ENCODE measurements around the gene SCAMP1. TPM values are rescaled to one million over a fixed set of nuclear protein-coding genes. Genes with fewer than 3 reads are reported as not detected.

Gene SCAMP1
- polyA plus RNA-seq, 1 of the 3 experiments (the other 2 are of a cell fraction): 11.5 TPM

DNA sequence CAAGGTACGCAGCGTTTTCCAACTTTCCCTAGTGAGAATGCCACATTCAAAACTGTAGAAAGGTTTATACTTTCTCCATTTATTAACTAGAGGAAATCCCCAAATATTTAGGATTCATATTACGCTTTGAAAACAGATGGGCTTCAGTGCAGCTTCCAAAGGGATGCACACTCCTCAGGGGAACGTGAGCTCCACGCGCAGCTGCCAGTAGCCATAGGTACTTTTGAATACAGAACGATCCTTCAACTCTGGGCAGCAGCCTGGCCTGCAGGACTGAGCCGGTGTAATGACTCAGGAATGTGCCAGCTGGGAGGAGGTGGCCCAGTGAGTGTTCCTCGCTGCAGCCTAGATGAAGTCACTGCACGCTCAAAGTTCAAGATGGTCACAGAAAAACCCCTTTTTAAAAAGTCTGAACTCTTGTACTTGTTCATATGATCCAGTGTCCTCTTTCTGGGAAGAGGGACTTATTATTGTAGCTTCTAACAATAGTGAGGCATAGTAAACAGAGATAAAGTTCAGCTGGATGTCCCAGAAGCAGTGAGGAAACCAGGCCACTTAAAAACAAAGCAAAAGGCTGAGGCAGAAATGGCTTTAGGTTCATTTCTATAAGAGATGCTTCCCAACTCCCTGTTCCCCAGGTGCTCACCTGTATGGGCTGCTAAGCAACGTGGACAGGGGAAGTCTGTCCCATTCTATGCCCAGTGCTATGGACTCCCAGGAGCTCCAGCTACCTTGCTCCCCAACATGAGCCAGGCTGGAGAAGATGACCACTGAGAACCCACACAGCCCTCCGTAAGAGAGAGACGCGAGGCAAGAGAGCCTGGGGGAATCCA is 158.2 kb downstream of the SCAMP1 start:
- no peak overlapping the region for H3K4me3 ChIP-seq (ENCODE audit: low read depth in 2 of 2, low read length in 1 of 2)
- ChIA-PET POLR2A (no interaction called here), CTCF (interaction anchor here (3.2 kb wide), 1 partner anchor 15 kb away, joined by 9 read pairs; no protein-coding TSS in a partner anchor)
- TF ChIP-seq EP300 (IDR thresholded peaks at IDR 0.05; ENCODE audit: borderline replicate concordance in 1 of 2, low read depth in 1 of 2, low read length in 1 of 2) (0 out of 4 replicates have a peak, but pooled peaks of 1 of the 2 experiments have one; percentile 27), FOXJ3 (CRISPR knock-in tag; IDR thresholded peaks at IDR 0.05) (no peak), FOXM1 (IDR thresholded peaks at IDR 0.05; ENCODE audit: low read depth) (no peak), TEAD4 (IDR thresholded peaks at IDR 0.05; ENCODE audit: borderline replicate concordance, insufficient read depth) (no peak), POLR2AphosphoS5 (IDR thresholded peaks at IDR 0.05; ENCODE audit: low read depth, low read length) (no peak), YY1 (IDR thresholded peaks at IDR 0.05; ENCODE audit: low read depth) (no peak), GATA2 (CRISPR knock-in tag; IDR thresholded peaks at IDR 0.05) (no peak), RAD21 (IDR thresholded peaks at IDR 0.05; ENCODE audit: low read length) (no peak), ELF1 (IDR thresholded peaks at IDR 0.05) (no peak), NFIC (IDR thresholded peaks at IDR 0.05; ENCODE audit: borderline replicate concordance) (peak; percentile 41; the same call in 1 of the 2 replicates), MEF2A (IDR thresholded peaks at IDR 0.05; ENCODE audit: borderline replicate concordance, low read depth) (no peak), CHD2 (IDR thresholded peaks at IDR 0.05; ENCODE audit: low read length, partially characterized antibody) (no peak), MXI1 (IDR thresholded peaks at IDR 0.05; ENCODE audit: low read depth, low read length) (no peak), EZH2phosphoT487 (IDR thresholded peaks at IDR 0.05; ENCODE audit: borderline replicate concordance, low read depth) (no peak), RFX5 (IDR thresholded peaks at IDR 0.05; ENCODE audit: low read length) (no peak), GABPA (IDR thresholded peaks at IDR 0.05; ENCODE audit: low read depth) (no peak), TAF1 (IDR thresholded peaks at IDR 0.05; ENCODE audit: borderline replicate concordance, low read depth, low read length) (no peak), SIN3A (IDR thresholded peaks at IDR 0.05; ENCODE audit: borderline replicate concordance, low read depth, low read length) (no peak), RXRA (IDR thresholded peaks at IDR 0.05; ENCODE audit: borderline replicate concordance, low read depth) (peak; percentile 52; the same call in 1 of the 2 replicates), SMC3 (IDR thresholded peaks at IDR 0.05; ENCODE audit: low read depth, low read length) (no peak), NRF1 (IDR thresholded peaks at IDR 0.05; ENCODE audit: low read depth, low read length) (no peak)
- TF ChIP-seq, protein P1, sequence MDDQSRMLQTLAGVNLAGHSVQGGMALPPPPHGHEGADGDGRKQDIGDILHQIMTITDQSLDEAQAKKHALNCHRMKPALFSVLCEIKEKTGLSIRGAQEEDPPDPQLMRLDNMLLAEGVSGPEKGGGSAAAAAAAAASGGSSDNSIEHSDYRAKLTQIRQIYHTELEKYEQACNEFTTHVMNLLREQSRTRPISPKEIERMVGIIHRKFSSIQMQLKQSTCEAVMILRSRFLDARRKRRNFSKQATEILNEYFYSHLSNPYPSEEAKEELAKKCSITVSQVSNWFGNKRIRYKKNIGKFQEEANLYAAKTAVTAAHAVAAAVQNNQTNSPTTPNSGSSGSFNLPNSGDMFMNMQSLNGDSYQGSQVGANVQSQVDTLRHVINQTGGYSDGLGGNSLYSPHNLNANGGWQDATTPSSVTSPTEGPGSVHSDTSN (IDR thresholded peaks at IDR 0.05): peak; percentile 73
- TF ChIP-seq, protein P2, sequence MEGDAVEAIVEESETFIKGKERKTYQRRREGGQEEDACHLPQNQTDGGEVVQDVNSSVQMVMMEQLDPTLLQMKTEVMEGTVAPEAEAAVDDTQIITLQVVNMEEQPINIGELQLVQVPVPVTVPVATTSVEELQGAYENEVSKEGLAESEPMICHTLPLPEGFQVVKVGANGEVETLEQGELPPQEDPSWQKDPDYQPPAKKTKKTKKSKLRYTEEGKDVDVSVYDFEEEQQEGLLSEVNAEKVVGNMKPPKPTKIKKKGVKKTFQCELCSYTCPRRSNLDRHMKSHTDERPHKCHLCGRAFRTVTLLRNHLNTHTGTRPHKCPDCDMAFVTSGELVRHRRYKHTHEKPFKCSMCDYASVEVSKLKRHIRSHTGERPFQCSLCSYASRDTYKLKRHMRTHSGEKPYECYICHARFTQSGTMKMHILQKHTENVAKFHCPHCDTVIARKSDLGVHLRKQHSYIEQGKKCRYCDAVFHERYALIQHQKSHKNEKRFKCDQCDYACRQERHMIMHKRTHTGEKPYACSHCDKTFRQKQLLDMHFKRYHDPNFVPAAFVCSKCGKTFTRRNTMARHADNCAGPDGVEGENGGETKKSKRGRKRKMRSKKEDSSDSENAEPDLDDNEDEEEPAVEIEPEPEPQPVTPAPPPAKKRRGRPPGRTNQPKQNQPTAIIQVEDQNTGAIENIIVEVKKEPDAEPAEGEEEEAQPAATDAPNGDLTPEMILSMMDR (IDR thresholded peaks at IDR 0.05): no peak
- TF ChIP-seq, protein P3, sequence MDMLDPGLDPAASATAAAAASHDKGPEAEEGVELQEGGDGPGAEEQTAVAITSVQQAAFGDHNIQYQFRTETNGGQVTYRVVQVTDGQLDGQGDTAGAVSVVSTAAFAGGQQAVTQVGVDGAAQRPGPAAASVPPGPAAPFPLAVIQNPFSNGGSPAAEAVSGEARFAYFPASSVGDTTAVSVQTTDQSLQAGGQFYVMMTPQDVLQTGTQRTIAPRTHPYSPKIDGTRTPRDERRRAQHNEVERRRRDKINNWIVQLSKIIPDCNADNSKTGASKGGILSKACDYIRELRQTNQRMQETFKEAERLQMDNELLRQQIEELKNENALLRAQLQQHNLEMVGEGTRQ (IDR thresholded peaks at IDR 0.05; ENCODE audit: borderline replicate concordance, low read depth, low read length): no peak
- TF ChIP-seq, protein P4, sequence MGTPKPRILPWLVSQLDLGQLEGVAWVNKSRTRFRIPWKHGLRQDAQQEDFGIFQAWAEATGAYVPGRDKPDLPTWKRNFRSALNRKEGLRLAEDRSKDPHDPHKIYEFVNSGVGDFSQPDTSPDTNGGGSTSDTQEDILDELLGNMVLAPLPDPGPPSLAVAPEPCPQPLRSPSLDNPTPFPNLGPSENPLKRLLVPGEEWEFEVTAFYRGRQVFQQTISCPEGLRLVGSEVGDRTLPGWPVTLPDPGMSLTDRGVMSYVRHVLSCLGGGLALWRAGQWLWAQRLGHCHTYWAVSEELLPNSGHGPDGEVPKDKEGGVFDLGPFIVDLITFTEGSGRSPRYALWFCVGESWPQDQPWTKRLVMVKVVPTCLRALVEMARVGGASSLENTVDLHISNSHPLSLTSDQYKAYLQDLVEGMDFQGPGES (IDR thresholded peaks at IDR 0.05; ENCODE audit: low read depth, low read length): no peak
- TF ChIP-seq, protein P5, sequence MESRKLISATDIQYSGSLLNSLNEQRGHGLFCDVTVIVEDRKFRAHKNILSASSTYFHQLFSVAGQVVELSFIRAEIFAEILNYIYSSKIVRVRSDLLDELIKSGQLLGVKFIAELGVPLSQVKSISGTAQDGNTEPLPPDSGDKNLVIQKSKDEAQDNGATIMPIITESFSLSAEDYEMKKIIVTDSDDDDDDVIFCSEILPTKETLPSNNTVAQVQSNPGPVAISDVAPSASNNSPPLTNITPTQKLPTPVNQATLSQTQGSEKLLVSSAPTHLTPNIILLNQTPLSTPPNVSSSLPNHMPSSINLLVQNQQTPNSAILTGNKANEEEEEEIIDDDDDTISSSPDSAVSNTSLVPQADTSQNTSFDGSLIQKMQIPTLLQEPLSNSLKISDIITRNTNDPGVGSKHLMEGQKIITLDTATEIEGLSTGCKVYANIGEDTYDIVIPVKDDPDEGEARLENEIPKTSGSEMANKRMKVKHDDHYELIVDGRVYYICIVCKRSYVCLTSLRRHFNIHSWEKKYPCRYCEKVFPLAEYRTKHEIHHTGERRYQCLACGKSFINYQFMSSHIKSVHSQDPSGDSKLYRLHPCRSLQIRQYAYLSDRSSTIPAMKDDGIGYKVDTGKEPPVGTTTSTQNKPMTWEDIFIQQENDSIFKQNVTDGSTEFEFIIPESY (IDR thresholded peaks at IDR 0.05; ENCODE audit: borderline replicate concordance, low read depth): no peak

More for the DNA sequence above, 158.2 kb downstream of the SCAMP1 start:
- Histone ChIP-seq H3K27me3 (ENCODE audit: insufficient read depth) (no peaks in the 10 kb centered on the region), H3F3A (replicated peaks; ENCODE audit: insufficient read depth) (peaks cover 13% of the 10 kb centered on the region), H3K4me2 (peak overlapping the region; percentile 39), H3K4me1 (ENCODE audit: control insufficient read depth in 1 of 2, insufficient read depth in 2 of 2, low read depth in 1 of 2, low read length in 1 of 2) (peaks cover 10 to 17% of the 10 kb centered on the region in 2 experiments; a peak in 3 of 4 replicates), H3K27ac (ENCODE audit: low read depth in 2 of 2, low read length in 1 of 2) (peak overlapping the region; percentile 60 to 96; a peak in 3 of 4 replicates), H3K79me2 (ENCODE audit: insufficient read depth) (peaks cover 96% of the 10 kb centered on the region), H3K36me3 (replicated peaks in 1 of 2; ENCODE audit: control insufficient read depth in 1 of 2, insufficient read depth in 2 of 2, low read length in 1 of 2) (peaks cover 0 to 19% of the 10 kb centered on the region in 2 experiments), H3K9me3 (no peaks in the 10 kb centered on the region), H4K20me1 (ENCODE audit: insufficient read depth) (no peaks in the 10 kb centered on the region), H2AFZ (ENCODE audit: low read depth) (no peak overlapping the region), H3K9me2 (no peaks in the 10 kb centered on the region), H3K9ac (peak overlapping the region; percentile 62)
- no peak for DNase-seq
- whole genome bisulfite sequencing (ENCODE audit: low lambda C conversion rate): 51% methylated on average over 13 of the region's 14 CpGs
